D721Med (cell line): ENCODE results near the gene CEP78.

Experiments used
- DNase-seq: peaks from one replicate; pipeline ENCODE4 v3.0.0; 2011; ENCODE audit warnings: low spot score; ENCODE audit not compliant: insufficient read length
- FAIRE-seq: peaks from 2 replicates; lab custom pipeline; 2011; peaks lifted over from hg19 to GRCh38; lab: Jason Lieb, UNC
- TF ChIP-seq, protein P1 (sequence below): IDR thresholded peaks from 2 replicates; pipeline ENCODE4 v1.5.1; 2012; ENCODE audit warnings: mild to moderate bottlenecking, control low read depth; ENCODE audit not compliant: insufficient read depth; ENCODE audit errors: missing control alignments

CEP78 gene

DNA sequence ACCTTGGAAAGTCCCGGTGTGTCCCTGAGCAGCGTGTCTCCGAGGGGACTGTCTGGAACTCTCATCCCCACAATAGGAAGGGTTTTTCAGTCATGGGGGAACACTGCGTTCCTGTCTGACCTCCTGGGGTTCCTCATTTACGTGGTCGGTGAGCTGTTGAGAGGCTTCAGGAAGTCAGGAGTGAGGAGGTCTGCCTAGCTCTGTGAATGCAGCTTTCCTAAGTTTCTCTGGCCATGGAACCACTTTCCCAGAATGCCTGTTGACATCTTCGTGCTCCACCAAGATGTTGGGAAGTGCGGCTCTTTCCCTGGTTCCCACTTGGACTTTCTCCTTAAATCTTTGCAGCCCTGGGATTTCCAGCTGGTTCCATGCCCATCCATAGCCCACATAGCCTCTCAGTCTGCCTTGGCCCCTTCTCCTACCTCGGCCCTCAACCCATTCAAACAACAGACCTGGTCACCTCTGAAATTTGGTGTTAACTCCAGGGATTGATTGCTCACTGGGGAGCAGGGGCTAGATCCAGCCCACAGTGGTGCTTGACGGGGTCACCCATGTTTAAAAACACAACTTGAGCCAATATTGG lies 88.3 kb downstream of the CEP78 start:
- FAIRE-seq (no peak), DNase-seq (no peak)
- TF ChIP-seq, protein P1, sequence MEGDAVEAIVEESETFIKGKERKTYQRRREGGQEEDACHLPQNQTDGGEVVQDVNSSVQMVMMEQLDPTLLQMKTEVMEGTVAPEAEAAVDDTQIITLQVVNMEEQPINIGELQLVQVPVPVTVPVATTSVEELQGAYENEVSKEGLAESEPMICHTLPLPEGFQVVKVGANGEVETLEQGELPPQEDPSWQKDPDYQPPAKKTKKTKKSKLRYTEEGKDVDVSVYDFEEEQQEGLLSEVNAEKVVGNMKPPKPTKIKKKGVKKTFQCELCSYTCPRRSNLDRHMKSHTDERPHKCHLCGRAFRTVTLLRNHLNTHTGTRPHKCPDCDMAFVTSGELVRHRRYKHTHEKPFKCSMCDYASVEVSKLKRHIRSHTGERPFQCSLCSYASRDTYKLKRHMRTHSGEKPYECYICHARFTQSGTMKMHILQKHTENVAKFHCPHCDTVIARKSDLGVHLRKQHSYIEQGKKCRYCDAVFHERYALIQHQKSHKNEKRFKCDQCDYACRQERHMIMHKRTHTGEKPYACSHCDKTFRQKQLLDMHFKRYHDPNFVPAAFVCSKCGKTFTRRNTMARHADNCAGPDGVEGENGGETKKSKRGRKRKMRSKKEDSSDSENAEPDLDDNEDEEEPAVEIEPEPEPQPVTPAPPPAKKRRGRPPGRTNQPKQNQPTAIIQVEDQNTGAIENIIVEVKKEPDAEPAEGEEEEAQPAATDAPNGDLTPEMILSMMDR: no peak

DNA sequence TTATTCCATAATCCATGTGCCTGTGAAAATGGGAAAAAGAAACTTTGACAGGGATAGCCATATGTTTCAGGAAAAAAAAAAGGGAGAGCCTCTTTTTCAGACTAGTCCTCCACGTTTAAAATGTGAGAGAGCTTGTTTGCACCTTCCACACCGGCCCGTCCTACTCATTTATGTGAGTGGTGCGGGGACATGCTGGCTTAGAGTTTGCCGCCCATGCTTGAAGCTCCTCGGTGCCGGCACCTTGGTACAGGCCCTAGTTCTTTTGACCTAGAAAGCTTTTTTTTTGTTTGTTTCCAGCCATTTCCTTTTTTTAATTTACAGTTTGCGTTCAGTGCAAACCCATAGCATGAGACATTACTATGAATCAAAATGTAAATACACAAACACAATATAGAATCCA lies 88.8 kb downstream of the CEP78 start:
- DNase-seq: no peak
- FAIRE-seq: no peak
- TF ChIP-seq, protein P1: no peak

DNA sequence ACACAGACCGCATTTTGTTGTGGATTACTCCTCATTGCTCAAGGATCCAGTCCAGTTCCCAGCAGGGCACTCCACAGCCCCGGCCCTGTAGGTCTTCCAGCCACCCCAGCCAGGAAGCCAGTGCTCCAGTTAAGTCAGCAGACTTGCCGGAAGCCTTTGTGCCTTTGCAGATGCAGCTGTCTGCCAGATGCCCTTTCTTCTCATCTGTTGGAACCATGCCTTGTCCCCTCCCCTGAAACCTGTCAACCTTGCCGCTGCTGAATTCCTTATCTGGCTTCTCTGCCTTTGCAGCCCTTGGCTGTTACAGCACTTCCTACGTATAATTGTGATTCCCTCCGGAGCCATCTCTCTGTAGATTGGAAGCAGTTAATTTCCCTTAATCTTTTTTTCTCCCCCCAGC lies 89.5 kb downstream of the CEP78 start:
- TF ChIP-seq, protein P1: no peak
- FAIRE-seq: no peak
- DNase-seq: no peak

DNA sequence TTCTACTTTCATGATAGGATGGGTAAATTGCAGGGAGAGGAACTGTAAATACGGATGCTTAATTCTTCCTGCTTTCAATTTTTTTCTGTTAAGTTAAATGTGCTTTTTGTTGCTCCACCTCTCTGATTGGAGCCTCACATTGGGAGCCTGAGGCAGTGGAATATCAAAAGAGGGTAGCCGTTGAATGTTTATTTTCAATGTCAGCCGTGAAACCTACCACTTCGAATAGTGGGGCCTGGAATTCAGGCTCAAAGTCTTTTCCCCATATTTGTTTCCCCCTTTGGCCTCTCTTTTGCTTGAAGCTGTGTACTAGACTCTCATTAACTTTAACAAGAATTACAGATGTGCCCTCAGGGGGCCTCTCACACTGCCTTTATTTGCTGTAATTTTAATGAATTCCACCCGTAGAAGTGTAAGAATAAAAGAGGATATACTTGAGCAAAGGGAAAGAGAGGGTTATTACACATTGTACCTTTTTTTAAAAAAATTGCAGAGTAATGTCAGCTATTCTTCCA lies 90.0 kb downstream of the CEP78 start:
- DNase-seq (no peak), FAIRE-seq (no peak)
- TF ChIP-seq, protein P1: no peak

DNA sequence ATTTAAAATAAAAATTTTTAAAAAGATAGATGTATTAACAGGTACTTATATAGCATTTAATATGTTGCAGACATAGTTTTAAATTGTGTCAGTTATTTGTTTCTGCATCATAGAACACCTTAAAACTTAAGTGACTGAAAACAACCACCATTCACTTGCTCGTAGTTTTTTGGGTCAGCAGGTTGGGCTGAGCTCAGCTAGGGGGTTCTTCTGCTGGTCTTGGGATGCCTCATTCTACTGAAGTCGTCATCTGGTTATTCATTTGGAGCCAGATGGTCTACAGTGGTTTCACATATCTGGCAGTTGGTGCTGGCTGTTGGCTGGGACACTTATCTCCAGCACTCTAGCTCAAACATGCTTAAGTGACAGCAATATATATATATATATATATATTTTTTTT lies 90.7 kb downstream of the CEP78 start:
- DNase-seq (no peak), FAIRE-seq (no peak)
- TF ChIP-seq, protein P1: no peak
